GM19438 (cell line): ENCODE measurements around the gene SMAD1.

Source experiments
- ATAC-seq: cut with Tn5 transposase; IDR thresholded peaks from one replicate; pipeline ENCODE4 v1.9.1; 2021; ENCODE audit warnings: low read depth; ENCODE audit not compliant: unreplicated experiment

SMAD1 gene

GRCh38 chr4:145481164-145481941, at the start of gene SMAD1:
Gene SMAD1, plus strand, starts transcription at chr4:145481853. Its CDS starts 32,761 bp downstream, at chr4:145514614.
- ATAC-seq, result peak; percentile 57

- no peak for ATAC-seq
Observed at GRCh38 chr4:145433684-145434083, 48.0 kb upstream of the SMAD1 start.

DNA sequence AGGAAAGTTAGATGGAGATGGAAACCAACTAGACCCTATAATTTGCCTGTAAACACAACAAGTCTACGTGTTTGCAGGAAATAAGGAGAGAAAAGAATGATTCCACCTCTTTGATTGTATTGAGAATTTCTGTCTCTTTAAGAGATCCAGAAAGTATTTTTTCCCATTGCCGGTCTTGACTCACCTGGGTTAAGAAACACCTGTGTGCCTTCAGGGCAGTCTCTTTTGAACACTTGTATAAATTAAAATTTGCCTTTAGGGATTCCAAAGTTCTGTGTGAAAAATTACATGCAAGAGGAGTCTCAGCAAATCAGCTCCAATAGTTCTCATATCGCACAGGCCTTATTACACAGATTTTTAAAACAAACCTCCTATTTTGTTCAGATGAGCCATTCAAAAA, 46.0 kb upstream of the SMAD1 start:
- no peak for ATAC-seq

DNA sequence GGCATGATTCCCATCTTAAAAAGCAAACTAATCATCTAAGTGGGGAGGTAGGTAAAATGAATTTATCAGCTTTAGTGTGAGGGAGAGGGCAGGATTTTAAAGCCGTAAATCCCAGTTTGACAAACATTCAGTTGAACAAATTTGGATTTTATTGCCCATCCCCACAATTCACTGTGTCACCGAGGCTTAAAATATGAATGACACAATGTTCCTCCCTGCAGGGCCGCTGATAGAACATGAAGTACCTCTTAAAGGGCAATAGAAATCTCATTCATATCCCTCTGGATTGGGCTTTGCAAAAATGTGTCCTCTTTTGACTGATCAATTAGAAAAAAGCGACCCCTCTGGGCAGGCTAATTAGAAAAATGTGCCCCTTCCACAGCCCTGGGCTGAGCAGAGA, 45.5 kb upstream of the SMAD1 start:
- ATAC-seq, result no peak

GRCh38 chr4:145436796-145437195, 44.9 kb upstream of the SMAD1 start:
- ATAC-seq, result no peak

GRCh38 chr4:145437466-145437865, 44.2 kb upstream of the SMAD1 start:
- no peak for ATAC-seq

GRCh38 chr4:145438298-145438697, 43.4 kb upstream of the SMAD1 start:
- ATAC-seq, result no peak

- ATAC-seq, result no peak
Observed at GRCh38 chr4:145440292-145441007, 41.2 kb upstream of the SMAD1 start.

DNA sequence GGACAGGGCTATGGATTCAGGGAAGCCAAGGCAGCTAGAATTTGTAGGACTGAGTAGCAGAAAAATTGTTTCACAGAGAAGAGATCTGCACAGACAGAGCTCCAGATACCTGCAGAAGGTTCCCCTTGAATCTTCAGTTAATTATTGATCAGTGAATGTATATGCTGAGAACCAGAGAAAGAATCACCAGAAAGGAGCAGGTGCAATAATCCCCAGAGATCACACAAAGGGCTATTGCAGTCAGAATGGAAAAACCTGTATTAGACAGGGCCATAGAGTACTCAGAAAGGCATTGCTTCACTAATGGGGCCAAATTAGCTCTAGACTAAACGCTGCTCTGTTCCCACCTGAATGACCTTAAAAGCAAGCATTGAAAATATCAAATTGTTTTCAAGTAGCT, 35.5 kb upstream of the SMAD1 start:
- ATAC-seq, result peak; percentile 98

GRCh38 chr4:145451895-145452294, 29.8 kb upstream of the SMAD1 start:
- no peak for ATAC-seq

- no peak for ATAC-seq
Observed at GRCh38 chr4:145452447-145453162, 29.0 kb upstream of the SMAD1 start.

GRCh38 chr4:145453163-145453520, 28.5 kb upstream of the SMAD1 start:
- no peak for ATAC-seq

GRCh38 chr4:145473203-145473602, 8.4 kb upstream of the SMAD1 start:
- ATAC-seq, result no peak

DNA sequence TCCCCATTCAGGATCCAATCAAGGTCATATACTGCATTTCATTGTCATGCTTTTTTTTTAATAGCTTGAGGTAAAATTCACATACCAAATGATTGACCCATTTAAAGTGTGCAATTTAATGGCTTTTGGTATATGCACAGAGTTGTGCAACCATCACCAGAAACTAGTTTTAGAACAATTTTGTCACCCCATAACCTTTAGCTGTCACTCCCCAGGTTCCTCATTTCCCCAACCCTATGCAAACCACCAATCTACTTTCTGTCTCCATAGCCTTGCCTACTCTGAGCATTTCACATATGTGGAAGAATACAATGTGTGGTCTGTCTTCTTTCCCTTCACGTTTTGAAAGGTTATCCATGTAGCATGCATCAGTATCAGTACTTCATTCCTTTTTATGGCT, 1.4 kb upstream of the SMAD1 start:
- no peak for ATAC-seq

DNA sequence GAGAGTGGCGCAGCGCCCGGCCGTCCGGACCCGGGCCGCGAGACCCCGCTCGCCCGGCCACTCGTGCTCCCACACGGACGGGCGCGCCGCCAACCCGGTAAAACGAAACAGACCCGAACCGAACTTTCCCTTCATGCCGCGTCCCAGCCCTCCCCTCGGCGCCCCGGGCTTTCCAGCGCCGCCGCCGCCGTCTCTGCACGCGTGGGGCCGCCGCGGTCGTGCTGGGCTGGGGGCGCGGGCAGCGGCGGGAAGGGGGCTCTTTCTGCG, 222 bp downstream of the SMAD1 start:
- ATAC-seq, result peak; percentile 17

GRCh38 chr4:145482209-145483037, 770 bp downstream of the SMAD1 start:
- ATAC-seq, result peak; percentile 37

DNA sequence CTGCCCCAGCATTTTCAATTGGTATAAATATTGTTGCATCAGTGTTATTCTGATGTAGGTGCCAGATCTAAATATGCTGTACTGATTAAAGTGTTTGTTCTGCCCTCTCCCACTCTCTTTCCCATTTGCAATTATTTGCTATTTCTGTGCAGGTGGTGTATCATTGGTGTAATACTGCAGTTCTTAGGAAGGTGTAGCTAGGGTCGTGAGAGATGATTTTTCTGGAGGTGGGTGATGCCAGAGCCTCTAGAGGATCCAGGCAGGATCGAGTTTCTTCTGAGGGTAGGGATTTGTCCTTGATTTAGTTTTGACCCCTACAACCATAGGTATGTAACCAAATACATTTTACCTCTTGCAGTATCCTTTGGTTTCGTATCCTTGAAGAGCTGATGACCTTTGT, 1.9 kb downstream of the SMAD1 start:
- ATAC-seq, result no peak

GRCh38 chr4:145484225-145484846, 2.7 kb downstream of the SMAD1 start:
- ATAC-seq, result no peak

DNA sequence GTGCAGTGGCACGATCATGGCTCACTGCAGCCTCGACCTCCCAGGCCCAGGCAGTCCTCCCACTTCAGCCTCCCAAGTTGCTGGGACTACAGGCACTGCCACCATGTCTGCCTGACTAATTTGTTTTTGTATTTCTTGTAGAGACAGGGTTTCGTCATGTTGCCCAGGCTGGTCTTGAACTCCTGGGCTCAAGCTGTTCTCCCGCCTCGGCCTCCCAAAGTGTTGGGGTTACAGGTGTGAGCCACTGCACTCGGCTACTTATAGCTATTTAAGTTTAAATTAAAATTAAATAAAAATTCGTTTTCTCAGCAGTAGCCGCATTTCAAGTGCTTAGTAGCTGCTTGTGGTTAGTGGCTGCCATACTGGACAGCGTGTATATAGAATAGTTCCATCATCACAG, 3.5 kb downstream of the SMAD1 start:
- no peak for ATAC-seq

GRCh38 chr4:145486603-145487002, 5.0 kb downstream of the SMAD1 start:
- no peak for ATAC-seq
